ENCODE measurements around the gene GRIK3. TPM values are rescaled to one million over a fixed set of nuclear protein-coding genes. Genes with fewer than 3 reads are reported as not detected.

The GRIK3 gene
- total and polyA plus RNA-seq, 2 of the 8 experiments (the other 6 are each of a cell fraction or from before 2014, with no cell fraction given): 2.1 to 3.4 TPM

- 81% methylated on average over 4 of the region's 4 CpGs; no CpG with 5 or more reads in 1 of the 2 experiments for WGBS, 2 experiments (ENCODE audit: extremely low coverage in 1 of 2, insufficient coverage in 1 of 2, insufficient read length in 1 of 2, insufficient replicate concordance in 2 of 2, low coverage in 1 of 2, low lambda C conversion rate in 2 of 2, missing lambda C conversion rate in 1 of 2)
- Histone ChIP-seq H2BK12ac (ENCODE audit: low read depth, low read length) (no peak overlapping the region), H3K23ac (ENCODE audit: insufficient read length) (no peak overlapping the region), H3K36me3 (ENCODE audit: control insufficient read depth in 2 of 4, insufficient read depth in 4 of 4, low read length in 3 of 4) (no peaks in the 10 kb centered on the region), H3K79me2 (ENCODE audit: control insufficient read depth in 1 of 2, insufficient read depth in 2 of 2, low read length in 2 of 2) (no peaks in the 10 kb centered on the region; a peak in 1 of 4 replicates), H3K9ac (replicated peaks in 1 of 4; ENCODE audit: extremely low read depth in 1 of 4, low read depth in 3 of 4, low read length in 3 of 4) (no peak overlapping the region), H4K91ac (replicated peaks; ENCODE audit: insufficient read length, low read length) (no peak overlapping the region), H2BK15ac (ENCODE audit: low read length) (no peak overlapping the region; the same call in 1 of the 2 replicates), H3K18ac (ENCODE audit: extremely low read depth, low read length) (no peak overlapping the region), H3K4ac (replicated peaks; ENCODE audit: insufficient read length, low read depth, low read length) (no peak overlapping the region), H3K4me3 (ENCODE audit: extremely low read depth in 1 of 4, insufficient read depth in 2 of 4, low read depth in 3 of 4, low read length in 4 of 4) (no peak overlapping the region), H2AFZ (ENCODE audit: low read length) (no peak overlapping the region), H4K5ac (ENCODE audit: insufficient read length, low read depth, low read length) (no peak overlapping the region), H2BK5ac (ENCODE audit: low read depth, low read length) (no peak overlapping the region), H2BK120ac (replicated peaks; ENCODE audit: low read depth, low read length) (no peak overlapping the region), H3K4me1 (replicated peaks in 1 of 4; ENCODE audit: control insufficient read depth in 3 of 4, insufficient read depth in 4 of 4, low read length in 3 of 4) (peaks cover 0 to 3% (median 2%) of the 10 kb centered on the region in 4 experiments; a peak in 3 of 7 replicates), H2BK20ac (ENCODE audit: low read length) (no peak overlapping the region), H3K9me3 (ENCODE audit: insufficient read depth in 2 of 2, low read depth in 1 of 2, low read length in 1 of 2) (peaks cover 10 to 13% of the 10 kb centered on the region in 2 experiments), H3K4me2 (ENCODE audit: insufficient read depth in 1 of 2, low read depth in 2 of 2, low read length in 2 of 2) (no peak overlapping the region; a peak in 2 of 4 replicates), H3K79me1 (ENCODE audit: low read depth, low read length) (no peaks in the 10 kb centered on the region), H3K27ac (ENCODE audit: low read depth, low read length) (no peak overlapping the region), H3K27me3 (replicated peaks in 1 of 4; ENCODE audit: control insufficient read depth in 3 of 4, extremely low read depth in 1 of 4, insufficient read depth in 3 of 4, low read length in 3 of 4) (no peaks in the 10 kb centered on the region; a peak in 1 of 7 replicates), H4K8ac (ENCODE audit: extremely low read depth, insufficient read depth, low read length) (no peak overlapping the region), H3K23me2 (ENCODE audit: low read depth, low read length) (no peaks in the 10 kb centered on the region; the same call in 1 of the 2 replicates), H2AK5ac (ENCODE audit: low read depth, low read length) (no peak overlapping the region), H3K56ac (replicated peaks; ENCODE audit: insufficient read length, low read depth, low read length) (no peak overlapping the region), H3K14ac (ENCODE audit: insufficient read length) (no peak overlapping the region), H4K20me1 (replicated peaks in 1 of 2; ENCODE audit: control insufficient read depth in 1 of 2, insufficient read depth in 2 of 2, low read length in 2 of 2) (no peaks in the 10 kb centered on the region)
- DNase-seq (ENCODE audit: low read depth in 1 of 2, low spot score in 2 of 2) (no peak), FAIRE-seq (no peak)
- CTCF ChIA-PET (ENCODE audit: partially characterized antibody): interaction anchor here (0.7 to 2.7 kb wide), 5 partner anchors 11 to 305 kb away, joined by 3 to 16 read pairs (median 4); no protein-coding TSS in a partner anchor
- TF ChIP-seq GABPA (IDR thresholded peaks at IDR 0.05; ENCODE audit: borderline replicate concordance, insufficient read depth, low read length) (no peak), SIRT6 (IDR thresholded peaks at IDR 0.05; ENCODE audit: low read length) (no peak), RFX5 (IDR thresholded peaks at IDR 0.05; ENCODE audit: borderline replicate concordance, low read depth, low read length) (no peak), TCF12 (IDR thresholded peaks at IDR 0.05; ENCODE audit: low read depth, low read length) (no peak), KDM5A (IDR thresholded peaks at IDR 0.05; ENCODE audit: low read length) (no peak), EZH2 (IDR thresholded peaks at IDR 0.05; ENCODE audit: low read depth, low read length, severe bottlenecking) (no peak), CTBP2 (IDR thresholded peaks at IDR 0.05; ENCODE audit: borderline replicate concordance, insufficient read depth, insufficient read length, low read length) (no peak), SP2 (IDR thresholded peaks at IDR 0.05; ENCODE audit: low read length) (no peak), HDAC2 (IDR thresholded peaks at IDR 0.05; ENCODE audit: borderline replicate concordance in 1 of 2, low read depth in 2 of 2, low read length in 2 of 2) (no peak), CHD2 (IDR thresholded peaks at IDR 0.05; ENCODE audit: low read length) (no peak), CEBPB (IDR thresholded peaks at IDR 0.05; ENCODE audit: low read depth, low read length) (no peak), KDM4A (IDR thresholded peaks at IDR 0.05; ENCODE audit: low read depth, low read length, severe bottlenecking) (no peak)
- POLR2A ChIA-PET (ENCODE audit: partially characterized antibody): no interaction called here
Observed at GRCh38 chr1:36913484-36914060, 120.7 kb downstream of the GRIK3 start.
